Upper lobe of right lung (tissue), 1 donor: ENCODE measurements around the gene IHH. TPM values are rescaled to one million over a fixed set of nuclear protein-coding genes. Genes with fewer than 3 reads are reported as not detected.

Experiments used
- ATAC-seq: fragments of 200-7000 bp; cut with Tn5 transposase; one replicate; pipeline ENCODE4 v1.9.1; 2020; ENCODE audit warnings: mild to moderate bottlenecking, moderate library complexity
- DNase-seq: peaks from one replicate; pipeline ENCODE4 v3.0.0-alpha.2; 2020
- H3K27ac ChIP-seq: fragments of 200-600 bp; one replicate; pipeline ENCODE4 v1.8.0; 2022
- H3K27me3 ChIP-seq: fragments of 200-600 bp; one replicate; pipeline ENCODE4 v1.8.0; 2022; ENCODE audit warnings: mild to moderate bottlenecking
- H3K36me3 ChIP-seq: fragments of 200-600 bp; one replicate; pipeline ENCODE4 v1.8.0; 2022
- H3K4me1 ChIP-seq: fragments of 200-600 bp; one replicate; pipeline ENCODE4 v1.8.0; 2022
- H3K4me3 ChIP-seq: fragments of 200-600 bp; one replicate; pipeline ENCODE4 v1.8.0; 2022; ENCODE audit warnings: mild to moderate bottlenecking
- H3K9me3 ChIP-seq: fragments of 200-600 bp; one replicate; pipeline ENCODE4 v1.8.0; 2022
- intact Hi-C: fragments of 100-400 bp; cut with DNase I; formaldehyde crosslinking; loops from one replicate; pipeline ENCODE4 v1.11.0; 2022
- total RNA-seq: library from RNA; stranded (reverse); fragmentation: NEBNext Ultra II Directional; extraction: Animal tissue kit (Norgen Biotek cat#: 25700); gene quantifications from one replicate; pipeline ENCODE4 v1.2.1, GENCODE V29; 2021
- TF ChIP-seq, protein P1 (sequence below): fragments of 200-600 bp; IDR thresholded peaks from one replicate; pipeline ENCODE4 v1.8.0; 2022; ENCODE audit warnings: antibody characterized with exemption
- donor health status: DM: no; HTN: yes; CAD: no; lungs with severe emphysema.

Gene IHH
- total RNA-seq, 1 donor from 2014 or later = 0.69 TPM

- peaks cover 77% of the 10 kb centered on the region for H3K27me3 ChIP-seq
- H3K9me3 ChIP-seq = no peaks in the 10 kb centered on the region
- no peaks in the 10 kb centered on the region for H3K36me3 ChIP-seq
- no peaks in the 10 kb centered on the region for H3K4me1 ChIP-seq
- TF ChIP-seq, protein P1, sequence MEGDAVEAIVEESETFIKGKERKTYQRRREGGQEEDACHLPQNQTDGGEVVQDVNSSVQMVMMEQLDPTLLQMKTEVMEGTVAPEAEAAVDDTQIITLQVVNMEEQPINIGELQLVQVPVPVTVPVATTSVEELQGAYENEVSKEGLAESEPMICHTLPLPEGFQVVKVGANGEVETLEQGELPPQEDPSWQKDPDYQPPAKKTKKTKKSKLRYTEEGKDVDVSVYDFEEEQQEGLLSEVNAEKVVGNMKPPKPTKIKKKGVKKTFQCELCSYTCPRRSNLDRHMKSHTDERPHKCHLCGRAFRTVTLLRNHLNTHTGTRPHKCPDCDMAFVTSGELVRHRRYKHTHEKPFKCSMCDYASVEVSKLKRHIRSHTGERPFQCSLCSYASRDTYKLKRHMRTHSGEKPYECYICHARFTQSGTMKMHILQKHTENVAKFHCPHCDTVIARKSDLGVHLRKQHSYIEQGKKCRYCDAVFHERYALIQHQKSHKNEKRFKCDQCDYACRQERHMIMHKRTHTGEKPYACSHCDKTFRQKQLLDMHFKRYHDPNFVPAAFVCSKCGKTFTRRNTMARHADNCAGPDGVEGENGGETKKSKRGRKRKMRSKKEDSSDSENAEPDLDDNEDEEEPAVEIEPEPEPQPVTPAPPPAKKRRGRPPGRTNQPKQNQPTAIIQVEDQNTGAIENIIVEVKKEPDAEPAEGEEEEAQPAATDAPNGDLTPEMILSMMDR = no peak
- intact Hi-C loops = no loop called here
- no peak overlapping the region for H3K4me3 ChIP-seq
- no peak overlapping the region for H3K27ac ChIP-seq
- DNase-seq (no peak), ATAC-seq (no peak)
Measured at GRCh38 chr2:219042750-219043149, 18.0 kb downstream of the IHH start.

DNA sequence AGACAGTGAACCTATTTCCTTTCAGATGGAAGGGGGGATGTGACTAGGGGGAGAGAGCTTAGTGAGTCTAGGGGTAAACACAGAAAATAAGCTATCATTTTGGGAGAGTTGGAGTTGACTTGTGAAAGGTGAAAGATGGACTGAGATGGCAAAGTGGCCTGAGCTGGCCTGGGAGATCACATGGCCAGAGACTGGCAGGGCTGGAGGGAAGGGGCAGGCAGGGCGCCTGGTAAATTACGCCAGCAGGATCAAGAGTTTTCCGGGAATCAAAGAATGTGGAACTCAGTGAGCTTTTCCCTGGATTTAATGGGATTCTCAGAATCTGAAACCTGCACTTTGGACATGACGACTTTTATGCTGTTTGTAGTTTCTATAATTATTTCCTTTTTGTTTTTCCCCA is 18.6 kb downstream of the IHH start:
- Histone ChIP-seq H3K4me3 (no peak overlapping the region), H3K4me1 (no peaks in the 10 kb centered on the region), H3K9me3 (no peaks in the 10 kb centered on the region), H3K36me3 (no peaks in the 10 kb centered on the region), H3K27ac (no peak overlapping the region), H3K27me3 (peaks cover 76% of the 10 kb centered on the region)
- intact Hi-C loops = no loop called here
- DNase-seq (no peak), ATAC-seq (no peak)
- TF ChIP-seq, protein P1 = no peak

DNA sequence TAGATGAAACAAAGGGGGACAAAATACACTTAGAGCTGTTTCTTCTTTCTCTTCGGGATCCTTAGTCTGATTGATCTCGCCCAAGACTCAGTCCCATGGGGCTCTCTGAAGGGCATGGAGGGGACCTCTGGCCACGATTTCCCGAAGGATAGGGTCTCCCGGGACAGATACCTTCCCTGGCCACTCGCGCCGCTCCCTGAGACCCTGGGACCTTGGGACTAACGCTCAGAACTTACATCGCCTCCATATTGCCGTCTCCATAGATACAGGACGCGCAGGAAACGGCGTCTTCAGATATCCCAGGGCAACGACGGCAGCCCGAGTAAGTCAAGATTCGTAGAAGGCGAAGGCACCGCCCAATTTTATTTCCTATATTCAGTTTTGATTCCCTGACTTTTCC is 19.5 kb downstream of the IHH start, which contains the start of gene CFAP65:
TSS of gene CFAP65 (minus strand) at position 265 of the 400 bp plus-strand sequence. CDS start 2,468 bp downstream, outside the sequence.
- H3K27ac ChIP-seq = no peak within 1 kb of the TSS
- H3K27me3 ChIP-seq = peaks cover 76% of the 10 kb centered on the region
- H3K4me1 ChIP-seq = no peaks in the 10 kb centered on the region
- DNase-seq (no peak), ATAC-seq (peak; percentile 63)
- H3K9me3 ChIP-seq = no peaks in the 10 kb centered on the region
- intact Hi-C loops = no loop called here
- TF ChIP-seq, protein P1 = no peak
- H3K36me3 ChIP-seq = no peaks in the 10 kb centered on the region
- peak within 1 kb of the TSS; percentile 15 for H3K4me3 ChIP-seq

DNA sequence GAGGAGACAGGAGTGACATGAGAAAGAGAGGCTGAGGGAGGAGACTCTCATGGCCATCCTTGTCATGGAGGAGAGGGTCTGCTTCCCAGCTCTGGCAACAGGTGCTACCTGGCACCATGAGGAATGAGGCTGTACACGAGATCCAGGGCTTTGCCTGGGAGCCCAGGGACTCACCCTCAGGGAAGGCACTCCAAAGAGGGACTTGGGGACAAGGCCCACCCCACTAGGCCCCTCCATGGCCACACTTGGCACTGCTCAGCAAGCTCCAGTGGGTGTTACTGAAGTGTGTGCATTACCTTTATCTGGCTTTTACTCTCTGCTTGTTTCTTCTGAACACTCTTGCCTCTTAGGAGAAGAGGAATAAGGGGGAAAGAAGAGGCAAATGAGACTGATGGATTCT is 22.1 kb downstream of the IHH start:
- ATAC-seq (no peak), DNase-seq (no peak)
- Histone ChIP-seq H3K9me3 (no peaks in the 10 kb centered on the region), H3K27me3 (peaks cover 66% of the 10 kb centered on the region), H3K27ac (no peak overlapping the region), H3K4me3 (no peak overlapping the region), H3K4me1 (no peaks in the 10 kb centered on the region), H3K36me3 (no peaks in the 10 kb centered on the region)
- intact Hi-C loops = no loop called here
- TF ChIP-seq, protein P1 = no peak

GRCh38 chr2:219037783-219038499 is 22.8 kb downstream of the IHH start:
- peaks cover 72% of the 10 kb centered on the region for H3K27me3 ChIP-seq

More at GRCh38 chr2:219037783-219038499, 22.8 kb downstream of the IHH start:
- no peak overlapping the region for H3K27ac ChIP-seq
- H3K36me3 ChIP-seq = no peaks in the 10 kb centered on the region
- DNase-seq (no peak), ATAC-seq (no peak)
- H3K9me3 ChIP-seq = no peaks in the 10 kb centered on the region
- TF ChIP-seq, protein P1 = no peak
- H3K4me3 ChIP-seq = no peak overlapping the region
- H3K4me1 ChIP-seq = no peaks in the 10 kb centered on the region
- intact Hi-C loops = no loop called here
